ENCODE data around the gene REC114. TPM values are rescaled to one million over a fixed set of nuclear protein-coding genes. Genes with fewer than 3 reads are reported as not detected.

Gene REC114
- total RNA-seq, 1 experiment from 2014 or later: not detected

GRCh38 chr15:73518876-73519733, 76.1 kb downstream of the REC114 start:
- ChIA-PET POLR2A (interaction anchor here (1.3 kb wide), 1 partner anchor 8 kb away, joined by 6 read pairs; no protein-coding TSS in a partner anchor), CTCF (interaction anchor here (0.7 kb wide), 2 partner anchors 55 to 179 kb away, joined by 3 read pairs; no protein-coding TSS in a partner anchor)
- intact Hi-C loops (cut with micrococcal nuclease): no loop called here
- H3K4me1 Mint-ChIP-seq (ENCODE audit: insufficient read depth, unreplicated experiment): peaks cover 9% of the 10 kb centered on the region
- no peaks in the 10 kb centered on the region for H3K36me3 Mint-ChIP-seq (ENCODE audit: insufficient read depth, unreplicated experiment)
- no peak for DNase-seq (ENCODE audit: unreplicated experiment)
- BruUV-seq (replicated peaks): no TSS peak
- H3K27ac Mint-ChIP-seq (ENCODE audit: low read depth, unreplicated experiment): no peak overlapping the region
- TF ChIP-seq CTCF (IDR thresholded peaks at IDR 0.05; ENCODE audit: unreplicated experiment): no peak
- no peak overlapping the region for H3K4me3 Mint-ChIP-seq (ENCODE audit: unreplicated experiment)
- no peaks in the 10 kb centered on the region for H3K9me3 Mint-ChIP-seq (ENCODE audit: unreplicated experiment)
- no peaks in the 10 kb centered on the region for H3K27me3 Mint-ChIP-seq (ENCODE audit: insufficient read depth, unreplicated experiment)

- Mint-ChIP-seq H3K36me3 (ENCODE audit: insufficient read depth, unreplicated experiment) (no peaks in the 10 kb centered on the region), H3K4me1 (ENCODE audit: insufficient read depth, unreplicated experiment) (peaks cover 11% of the 10 kb centered on the region), H3K27me3 (ENCODE audit: insufficient read depth, unreplicated experiment) (no peaks in the 10 kb centered on the region), H3K27ac (ENCODE audit: low read depth, unreplicated experiment) (no peak overlapping the region), H3K9me3 (ENCODE audit: unreplicated experiment) (no peaks in the 10 kb centered on the region), H3K4me3 (ENCODE audit: unreplicated experiment) (no peak overlapping the region)
- no TSS peak for BruUV-seq (replicated peaks)
- ChIA-PET CTCF (no interaction called here), POLR2A (no interaction called here)
- no peak for DNase-seq (ENCODE audit: unreplicated experiment)
- intact Hi-C loops (cut with micrococcal nuclease): no loop called here
- no peak for TF ChIP-seq CTCF (IDR thresholded peaks at IDR 0.05; ENCODE audit: unreplicated experiment)
These were observed 79.0 kb downstream of the REC114 start for GRCh38 chr15:73522011-73522410.

DNA sequence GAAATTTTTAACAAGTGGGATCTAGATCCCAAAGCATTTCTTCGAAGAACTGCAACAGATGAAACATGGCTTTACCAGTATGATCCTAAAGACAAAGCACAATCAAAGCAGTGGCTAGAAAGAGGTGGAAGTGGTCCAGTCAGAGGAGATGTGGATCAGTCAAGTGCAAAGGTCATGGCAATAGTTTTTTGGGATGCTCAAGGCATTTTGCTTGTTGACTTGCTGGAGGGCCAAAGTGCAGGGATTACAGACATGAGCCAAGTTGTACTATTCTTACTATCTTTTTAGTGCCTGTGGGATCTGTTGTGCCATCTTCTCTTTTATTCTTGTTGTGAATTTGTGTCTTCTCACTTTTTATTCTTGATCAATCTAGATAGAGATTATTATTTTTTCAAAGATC, 82.0 kb downstream of the REC114 start:
- Mint-ChIP-seq H3K4me3 (ENCODE audit: unreplicated experiment) (no peak overlapping the region), H3K4me1 (ENCODE audit: insufficient read depth, unreplicated experiment) (peaks cover 11% of the 10 kb centered on the region), H3K36me3 (ENCODE audit: insufficient read depth, unreplicated experiment) (no peaks in the 10 kb centered on the region), H3K27me3 (ENCODE audit: insufficient read depth, unreplicated experiment) (no peaks in the 10 kb centered on the region), H3K9me3 (ENCODE audit: unreplicated experiment) (no peaks in the 10 kb centered on the region), H3K27ac (ENCODE audit: low read depth, unreplicated experiment) (no peak overlapping the region)
- BruUV-seq (replicated peaks): no TSS peak
- no peak for TF ChIP-seq CTCF (IDR thresholded peaks at IDR 0.05; ENCODE audit: unreplicated experiment)
- no peak for DNase-seq (ENCODE audit: unreplicated experiment)
- ChIA-PET POLR2A (interaction anchor here (1.0 kb wide), 1 partner anchor 34 kb away, joined by 3 read pairs; no protein-coding TSS in a partner anchor), CTCF (interaction anchor here (0.6 kb wide), 1 partner anchor 495 kb away, joined by 4 read pairs; no protein-coding TSS in a partner anchor)
- intact Hi-C loops (cut with micrococcal nuclease): no loop called here

- no peaks in the 10 kb centered on the region for H3K36me3 Mint-ChIP-seq (ENCODE audit: insufficient read depth, unreplicated experiment)
- no TSS peak for BruUV-seq (replicated peaks)
- H3K9me3 Mint-ChIP-seq (ENCODE audit: unreplicated experiment): no peaks in the 10 kb centered on the region
- peaks cover 12% of the 10 kb centered on the region for H3K4me1 Mint-ChIP-seq (ENCODE audit: insufficient read depth, unreplicated experiment)
- H3K27me3 Mint-ChIP-seq (ENCODE audit: insufficient read depth, unreplicated experiment): no peaks in the 10 kb centered on the region
- no peak for TF ChIP-seq CTCF (IDR thresholded peaks at IDR 0.05; ENCODE audit: unreplicated experiment)
- POLR2A ChIA-PET: interaction anchor here (0.7 to 1.8 kb wide), 2 partner anchors 9 to 660 kb away, joined by 4 to 6 read pairs; no protein-coding TSS in a partner anchor
- no peak overlapping the region for H3K4me3 Mint-ChIP-seq (ENCODE audit: unreplicated experiment)
- CTCF ChIA-PET: interaction anchor here (1.0 to 1.2 kb wide), 2 partner anchors 109 to 156 kb away, joined by 3 to 6 read pairs; no protein-coding TSS in a partner anchor
- DNase-seq (ENCODE audit: unreplicated experiment): no peak
- intact Hi-C loops (cut with micrococcal nuclease): no loop called here
- H3K27ac Mint-ChIP-seq (ENCODE audit: low read depth, unreplicated experiment): no peak overlapping the region
These were observed 84.6 kb downstream of the REC114 start for GRCh38 chr15:73527598-73527997.
